GM12878 (cell line): ENCODE data around the gene ERFL. TPM values are rescaled to one million over a fixed set of nuclear protein-coding genes. Genes with fewer than 3 reads are reported as not detected.

ENCODE experiments used
- ATAC-seq: fragments of 200-7000 bp; cut with Tn5 transposase; 3 replicates; pipeline ENCODE4 v1.9.1; 2020; ENCODE audit warnings: mild to moderate bottlenecking, moderate library complexity
- BruUV-seq: library from RNA; stranded (reverse); fragments of 400-500 nt; replicated peaks from 2 replicates; lab custom pipeline; 2021; lab: Mats Ljungman, UMichigan
- CTCF ChIA-PET: fragments of 300-600 bp; sonication (Branson Sonifier 250); formaldehyde crosslinking; extraction: SDS; loops from one replicate; lab custom pipeline; 2021; ENCODE audit warnings: inconsistent platforms; lab: Yijun Ruan, JAX
- POLR2A ChIA-PET: fragments of 350-600 bp; formaldehyde crosslinking; extraction: SDS; loops from one replicate; lab custom pipeline; 2021; ENCODE audit warnings: inconsistent platforms; lab: Charles Lee
- RAD21 ChIA-PET: fragments of 300-600 bp; sonication (Branson Sonifier 250); formaldehyde crosslinking; loops from one replicate; lab custom pipeline; 2023; ENCODE audit warnings: antibody characterized with exemption; ENCODE audit not compliant: unreplicated experiment; lab: Charles Lee
- SMC1A ChIA-PET: fragments of 300-600 bp; sonication (Branson Sonifier 250); formaldehyde crosslinking; loops from one replicate; lab custom pipeline; 2023; ENCODE audit not compliant: unreplicated experiment, uncharacterized antibody; lab: Charles Lee
- DNase-seq: peaks from one replicate; pipeline ENCODE4 v3.0.0-alpha.2; 2011; ENCODE audit warnings: low read depth, low spot score
- FAIRE-seq: peaks from 3 replicates; lab custom pipeline; 2011; peaks lifted over from hg19 to GRCh38; lab: Jason Lieb, UNC
- H2AFZ ChIP-seq: 2 replicates; pipeline ENCODE4 v1.6.0; 2011; ENCODE audit warnings: low read depth, low read length, control low read depth; ENCODE audit not compliant: control insufficient read depth
- H3K27ac ChIP-seq: 2 replicates; pipeline ENCODE4 v1.5.1; 2011; ENCODE audit warnings: control low read depth; ENCODE audit not compliant: control insufficient read depth, insufficient read depth
- H3K27me3 ChIP-seq, 2 experiments: replicated peaks in 1 of 2; 2 replicates each; pipeline versions ENCODE4 v1.6.0 to v1.6.1; 2011; ENCODE audit warnings: low read length in 1 of 2; ENCODE audit not compliant: control insufficient read depth in 2 of 2, insufficient read depth in 2 of 2
- H3K36me3 ChIP-seq, 2 experiments: 2 replicates each; pipeline ENCODE4 v1.5.1; 2011; ENCODE audit warnings: low read length in 1 of 2; ENCODE audit not compliant: control insufficient read depth in 2 of 2, insufficient read depth in 2 of 2
- H3K4me1 ChIP-seq: 2 replicates; pipeline ENCODE4 v1.6.1; 2011; ENCODE audit warnings: mild to moderate bottlenecking, low read length, moderate library complexity, mixed read lengths; ENCODE audit not compliant: control insufficient read depth, insufficient read depth
- H3K4me2 ChIP-seq: 2 replicates; pipeline ENCODE4 v1.6.0; 2011; ENCODE audit warnings: control low read depth; ENCODE audit not compliant: control insufficient read depth, insufficient read depth
- H3K4me3 ChIP-seq: fragments of 200-600 bp; sonication (generic); 2 replicates; pipeline ENCODE4 v1.5.1; 2016
- H3K79me2 ChIP-seq: 2 replicates; pipeline ENCODE4 v1.6.0; 2011; ENCODE audit warnings: low read length; ENCODE audit not compliant: control insufficient read depth, insufficient read depth
- H3K9ac ChIP-seq: 2 replicates; pipeline ENCODE4 v1.8.0; 2011; ENCODE audit warnings: low read length, control low read depth, mixed read lengths; ENCODE audit not compliant: control insufficient read depth, insufficient read depth
- H3K9me3 ChIP-seq: replicated peaks from 3 replicates; pipeline ENCODE4 v1.5.1; 2011; ENCODE audit warnings: mild to moderate bottlenecking, low read length; ENCODE audit not compliant: control insufficient read depth, insufficient read depth
- H4K20me1 ChIP-seq: 2 replicates; pipeline ENCODE4 v1.6.0; 2011; ENCODE audit not compliant: control insufficient read depth, insufficient read depth
- ASH2L ChIP-seq: fragments of 300-600, 200-600 bp; sonication (generic); IDR thresholded peaks from 2 replicates; pipeline ENCODE4 v1.6.1; 2017; ENCODE audit warnings: low read depth, mild to moderate bottlenecking, borderline replicate concordance
- CREM ChIP-seq: IDR thresholded peaks from 2 replicates; pipeline ENCODE4 v1.6.1; 2014; ENCODE audit warnings: antibody characterized with exemption, low read depth
- NFXL1 ChIP-seq: fragments of 450-650 bp; IDR thresholded peaks from 2 replicates; pipeline ENCODE4 v1.6.1; 2017; ENCODE audit warnings: antibody characterized with exemption, mild to moderate bottlenecking, borderline replicate concordance
- PML ChIP-seq: IDR thresholded peaks from 2 replicates; pipeline ENCODE4 v1.6.1; 2012; ENCODE audit warnings: low read length, inconsistent platforms
- POLR2A ChIP-seq: IDR thresholded peaks from 2 replicates; pipeline ENCODE4 v1.6.1; 2011; ENCODE audit warnings: low read depth, mild to moderate bottlenecking, low read length
- POLR2AphosphoS5 ChIP-seq: IDR thresholded peaks from 2 replicates; pipeline ENCODE4 v1.6.1; 2011; ENCODE audit warnings: mild to moderate bottlenecking, low read length, inconsistent platforms
- RFX5 ChIP-seq: IDR thresholded peaks from 2 replicates; pipeline ENCODE4 v1.6.1; 2011; ENCODE audit warnings: low read depth, low read length, improper control_type of control experiment
- SPI1 ChIP-seq: IDR thresholded peaks from 2 replicates; pipeline ENCODE4 v1.6.1; 2011; ENCODE audit warnings: low read depth, mild to moderate bottlenecking, low read length, moderate library complexity, borderline replicate concordance; ENCODE audit not compliant: insufficient read depth
- SRF ChIP-seq, 2 experiments: IDR thresholded peaks; 2 replicates each; pipeline ENCODE4 v1.6.1; 2011; ENCODE audit warnings: low read depth in 2 of 2, low read length in 2 of 2, mild to moderate bottlenecking in 1 of 2, moderate library complexity in 1 of 2
- TAF1 ChIP-seq: IDR thresholded peaks from 2 replicates; pipeline ENCODE4 v1.6.1; 2011; ENCODE audit warnings: mild to moderate bottlenecking, low read depth, low read length, borderline replicate concordance
- TBL1XR1 ChIP-seq: IDR thresholded peaks from 2 replicates; pipeline ENCODE4 v1.6.1; 2012; ENCODE audit warnings: low read depth, low read length, improper control_type of control experiment
- WGBS: methylation state at CpG from one replicate; pipeline ENCODE4 v1.1.6; 2016; ENCODE audit warnings: low lambda C conversion rate; ENCODE audit not compliant: insufficient replicate concordance, insufficient coverage; ENCODE audit errors: missing lambda C conversion rate; 5-methylcytosine and 5-hydroxymethylcytosine counted together
- in situ Hi-C: fragments of 300-500 bp; cut with MboI; formaldehyde crosslinking; loops from 9 replicates; pipeline ENCODE4 v1.14.3; 2018; ENCODE audit warnings: mixed read lengths
- intact Hi-C: fragments of 100-400 bp; cut with micrococcal nuclease; formaldehyde crosslinking; loops from one replicate; pipeline ENCODE4 v1.14.2; 2022; ENCODE audit not compliant: unreplicated experiment
- polyA plus RNA-seq, 11 experiments: library from polyadenylated mRNA; depleted of rRNA in 4 of 11; unstranded in 6 of 11; stranded (reverse) in 5 of 11; fragments of >200 nt; fragmentation: Nextera tagmentation in 4 of 11; fragmentation: Illumina TruSeq in 1 of 11; extraction: Ambion mirVana in 4 of 11; extraction: Trizol in 1 of 11; gene quantifications; 1 replicate in 1 of 11; 2 replicates in 10 of 11; pipeline versions ENCODE4 v1.2.1 to v1.2.3, GENCODE V29; 2011 to 2016; ENCODE audit warnings: inconsistent platforms in 2 of 11, missing spikeins in 2 of 11, low read depth in 1 of 11
- total RNA-seq, 4 experiments: library from RNA; depleted of rRNA in 3 of 4; stranded (reverse); fragments of >200 nt in 3 of 4; fragmentation: Illumina TruSeq in 1 of 4; extraction: Trizol in 1 of 4; gene quantifications; 2 replicates each; pipeline versions ENCODE4 v1.2.1 to v1.2.3, GENCODE V29; 2013 to 2021
- TF ChIP-seq, protein P1 (sequence below): IDR thresholded peaks from 2 replicates; pipeline ENCODE4 v1.6.1; 2012; ENCODE audit warnings: low read depth, low read length, improper control_type of control experiment
- TF ChIP-seq, protein P2 (sequence below): IDR thresholded peaks from 2 replicates; pipeline ENCODE4 v1.6.1; 2012; ENCODE audit warnings: low read length, inconsistent platforms

Gene ERFL
- total and polyA plus RNA-seq, 10 of the 15 experiments (the other 5 are each of a cell fraction or from before 2014, with no cell fraction given), result 0.04 to 0.10 (median 0.05) TPM; not detected in 7

DNA sequence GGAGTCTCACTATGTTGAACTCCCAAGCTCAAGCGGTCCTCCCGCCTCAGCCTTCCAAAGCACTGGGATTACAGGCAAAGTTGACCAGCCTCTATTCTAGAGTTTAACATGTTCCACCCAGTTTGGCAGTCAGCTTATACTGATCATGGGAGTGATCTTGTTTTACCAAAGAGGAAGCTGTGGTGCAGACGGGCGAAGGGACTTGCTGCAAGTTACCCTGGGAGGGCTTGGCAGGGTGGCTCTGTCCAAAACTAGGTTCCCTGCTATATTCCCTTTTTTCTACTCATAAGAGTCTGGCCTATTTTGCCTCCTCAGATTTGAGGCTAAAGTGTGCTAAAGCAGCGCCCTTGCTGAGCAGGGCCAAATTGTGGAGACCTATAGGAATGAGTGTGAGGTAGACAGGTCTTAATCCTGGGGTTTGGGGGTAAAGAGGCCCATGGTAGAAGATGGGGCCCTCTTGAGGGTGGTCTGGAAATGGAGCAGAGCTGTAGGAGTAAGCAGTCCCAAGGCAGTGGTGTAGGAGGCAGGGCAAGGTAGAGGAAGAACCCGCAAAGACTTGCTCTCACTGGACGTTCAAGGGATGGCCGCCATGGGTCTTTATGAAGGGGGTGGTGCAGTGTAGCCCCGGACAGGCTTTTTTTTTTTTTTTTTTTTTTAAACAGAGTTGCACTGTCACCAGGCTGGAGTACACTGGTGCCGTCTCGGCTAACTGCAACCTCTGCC is 64.9 kb downstream of the ERFL start:
- H3K27ac ChIP-seq, result peak overlapping the region; percentile 4; the same call in 1 of the 2 replicates
- FAIRE-seq, result no peak
- peaks cover 78% of the 10 kb centered on the region for H3K79me2 ChIP-seq
- H4K20me1 ChIP-seq, result peaks cover 30% of the 10 kb centered on the region
- H2AFZ ChIP-seq, result no peak overlapping the region
- BruUV-seq, result no TSS peak
- intact Hi-C loops (no loop called here), in situ Hi-C loops (no loop called here)
- peaks cover 32 to 34% of the 10 kb centered on the region in 2 experiments for H3K36me3 ChIP-seq
- ATAC-seq, result no peak
- ChIA-PET POLR2A (interaction anchor here (0.8 to 2.4 kb wide), 6 partner anchors 8 to 23 kb away, joined by 3 to 14 read pairs (median 7); partner anchors contain the start of gene CD79A), SMC1A (interaction anchor here (0.6 to 1.6 kb wide), 3 partner anchors 9 to 23 kb away, joined by 3 to 8 read pairs (median 3); no protein-coding TSS in a partner anchor), RAD21 (interaction anchor here (1.0 to 1.4 kb wide), 4 partner anchors 10 to 82 kb away, joined by 3 to 7 read pairs (median 4); partner anchors contain the start of gene CD79A), CTCF (interaction anchor here (0.7 to 3.7 kb wide), 7 partner anchors 9 to 94 kb away, joined by 3 to 28 read pairs (median 4); no protein-coding TSS in a partner anchor)
- peak overlapping the region; percentile 94 for H3K4me3 ChIP-seq
- no peak for DNase-seq
- H3K9ac ChIP-seq, result peak overlapping the region; percentile 100
- peak; percentile 51 for TF ChIP-seq POLR2A
- TF ChIP-seq POLR2AphosphoS5, result peak; percentile 33; the same call in 1 of the 2 replicates
- no peak for TF ChIP-seq TBL1XR1
- WGBS, result 65% methylated on average over 10 of the region's 11 CpGs
- H3K4me2 ChIP-seq, result peak overlapping the region; percentile 84
- no peaks in the 10 kb centered on the region for H3K27me3 ChIP-seq
- no peaks in the 10 kb centered on the region for H3K9me3 ChIP-seq
- H3K4me1 ChIP-seq, result peaks cover 43% of the 10 kb centered on the region

DNA sequence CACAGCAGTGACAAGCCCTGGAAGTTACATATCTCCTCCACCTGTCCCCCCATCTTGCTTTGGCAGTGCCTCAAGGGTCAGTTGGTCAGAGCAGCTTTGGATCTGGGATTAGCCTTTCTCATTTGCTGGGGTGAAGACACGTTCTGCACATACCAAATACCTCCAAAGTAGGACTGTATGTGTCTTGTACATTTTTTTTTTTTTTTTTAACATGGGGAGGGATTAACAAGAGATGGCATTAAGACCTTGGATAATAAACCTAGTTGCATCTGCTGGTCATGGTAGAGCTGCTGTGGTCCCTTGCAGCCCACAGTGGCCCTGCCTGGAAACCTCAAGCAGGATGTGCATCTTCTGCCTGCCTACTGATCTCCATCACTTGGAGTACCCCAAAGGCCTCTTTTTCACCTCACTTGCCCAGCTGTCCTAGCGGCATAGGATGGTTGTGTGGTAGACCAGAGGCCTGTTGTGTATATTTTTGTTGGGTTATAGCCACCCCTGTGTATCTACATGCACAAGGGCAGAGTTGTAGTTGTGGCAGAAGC is 65.7 kb downstream of the ERFL start:
- ChIA-PET SMC1A (interaction anchor here (0.6 to 1.6 kb wide), 3 partner anchors 10 to 90 kb away, joined by 3 to 8 read pairs (median 3); no protein-coding TSS in a partner anchor), POLR2A (interaction anchor here (0.8 to 2.4 kb wide), 4 partner anchors 9 to 24 kb away, joined by 3 to 14 read pairs (median 7); partner anchors contain the start of gene CD79A), CTCF (interaction anchor here (0.7 to 4.4 kb wide), 10 partner anchors 10 to 99 kb away, joined by 3 to 30 read pairs (median 4); partner anchors contain the start of gene RABAC1), RAD21 (interaction anchor here (1.0 to 1.4 kb wide), 3 partner anchors 11 to 83 kb away, joined by 3 to 7 read pairs (median 5); partner anchors contain the start of gene CD79A)
- DNase-seq (no peak), ATAC-seq (no peak), FAIRE-seq (no peak)
- Histone ChIP-seq H3K4me3 (peak overlapping the region; percentile 94), H3K4me2 (peak overlapping the region; percentile 84), H3K4me1 (peaks cover 34% of the 10 kb centered on the region), H3K79me2 (peaks cover 70% of the 10 kb centered on the region), H4K20me1 (peaks cover 22% of the 10 kb centered on the region), H3K9me3 (no peaks in the 10 kb centered on the region), H3K27me3 (no peaks in the 10 kb centered on the region), H3K36me3 (peaks cover 26 to 30% of the 10 kb centered on the region in 2 experiments), H3K9ac (peak overlapping the region; percentile 100), H2AFZ (no peak overlapping the region), H3K27ac (no peak overlapping the region; the same call in 1 of the 2 replicates)
- intact Hi-C loops (no loop called here), in situ Hi-C loops (no loop called here)
- no TSS peak for BruUV-seq
- 27% methylated on average over 2 of the region's 2 CpGs for WGBS
- TF ChIP-seq SRF (IDR thresholded peaks at IDR 0.05; ENCODE audit: low read depth in 2 of 2, low read length in 2 of 2) (no peak), PML (0 out of 2 replicates have a peak, but pooled peaks have one; percentile 1), RFX5 (no peak), SPI1 (no peak), NFXL1 (no peak), CREM (no peak), ASH2L (no peak), TAF1 (no peak)
- TF ChIP-seq, protein P1, sequence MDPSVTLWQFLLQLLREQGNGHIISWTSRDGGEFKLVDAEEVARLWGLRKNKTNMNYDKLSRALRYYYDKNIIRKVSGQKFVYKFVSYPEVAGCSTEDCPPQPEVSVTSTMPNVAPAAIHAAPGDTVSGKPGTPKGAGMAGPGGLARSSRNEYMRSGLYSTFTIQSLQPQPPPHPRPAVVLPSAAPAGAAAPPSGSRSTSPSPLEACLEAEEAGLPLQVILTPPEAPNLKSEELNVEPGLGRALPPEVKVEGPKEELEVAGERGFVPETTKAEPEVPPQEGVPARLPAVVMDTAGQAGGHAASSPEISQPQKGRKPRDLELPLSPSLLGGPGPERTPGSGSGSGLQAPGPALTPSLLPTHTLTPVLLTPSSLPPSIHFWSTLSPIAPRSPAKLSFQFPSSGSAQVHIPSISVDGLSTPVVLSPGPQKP, result no peak
- TF ChIP-seq, protein P2, sequence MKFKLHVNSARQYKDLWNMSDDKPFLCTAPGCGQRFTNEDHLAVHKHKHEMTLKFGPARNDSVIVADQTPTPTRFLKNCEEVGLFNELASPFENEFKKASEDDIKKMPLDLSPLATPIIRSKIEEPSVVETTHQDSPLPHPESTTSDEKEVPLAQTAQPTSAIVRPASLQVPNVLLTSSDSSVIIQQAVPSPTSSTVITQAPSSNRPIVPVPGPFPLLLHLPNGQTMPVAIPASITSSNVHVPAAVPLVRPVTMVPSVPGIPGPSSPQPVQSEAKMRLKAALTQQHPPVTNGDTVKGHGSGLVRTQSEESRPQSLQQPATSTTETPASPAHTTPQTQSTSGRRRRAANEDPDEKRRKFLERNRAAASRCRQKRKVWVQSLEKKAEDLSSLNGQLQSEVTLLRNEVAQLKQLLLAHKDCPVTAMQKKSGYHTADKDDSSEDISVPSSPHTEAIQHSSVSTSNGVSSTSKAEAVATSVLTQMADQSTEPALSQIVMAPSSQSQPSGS, result no peak
